K562 (cell line): ENCODE results near the gene PTAFR. TPM values are rescaled to one million over a fixed set of nuclear protein-coding genes. Genes with fewer than 3 reads are reported as not detected.
A peak's percentile ranks its signal among the peaks of the same experiment; 100 is the strongest.

Source experiments
- DDX20 ChIP-seq: fragments of 450-650 bp; IDR thresholded peaks from 2 replicates; pipeline ENCODE4 v1.6.1; 2016; ENCODE audit warnings: missing genetic modification characterization, low read depth, mild to moderate bottlenecking, missing compliant biosample characterization, moderate library complexity
- MED1 ChIP-seq: sonication (generic); formaldehyde crosslinking; IDR thresholded peaks from 2 replicates; pipeline ENCODE4 v1.8.1; 2023; ENCODE audit warnings: missing genetic modification reagents, borderline replicate concordance
- NONO ChIP-seq, 2 experiments: fragments of 200-400 bp in 1 of 2; fragments of 450-650 bp in 1 of 2; formaldehyde crosslinking in 1 of 2; IDR thresholded peaks; 2 replicates each; pipeline ENCODE4 v1.6.1; 2017; ENCODE audit warnings: low read depth in 2 of 2, mild to moderate bottlenecking in 2 of 2, moderate library complexity in 2 of 2, low read length in 1 of 2
- NR2C2 ChIP-seq, 2 experiments: fragments of 200-800 bp in 1 of 2; sonication (Bioruptor generic) in 1 of 2; sonication (generic) in 1 of 2; formaldehyde crosslinking in 1 of 2; IDR thresholded peaks; 2 replicates each; pipeline versions ENCODE4 v1.6.1 to v1.8.0; 2016 to 2022; ENCODE audit warnings: mild to moderate bottlenecking in 1 of 2, missing compliant biosample characterization in 1 of 2, missing genetic modification characterization in 1 of 2, missing genetic modification reagents in 1 of 2
- PHTF2 ChIP-seq: fragments of 250-450 bp; sonication (Bioruptor Pico); IDR thresholded peaks from 2 replicates; pipeline ENCODE4 v1.5.0; 2021; ENCODE audit warnings: mild to moderate bottlenecking
- TCF3 ChIP-seq: sonication (generic); formaldehyde crosslinking; IDR thresholded peaks from 2 replicates; pipeline ENCODE4 v1.4.0; 2020; ENCODE audit warnings: mild to moderate bottlenecking, missing genetic modification reagents
- ZNF174 ChIP-seq: fragments of 250-450 bp; sonication (Bioruptor Pico); IDR thresholded peaks from 2 replicates; pipeline ENCODE4 v1.4.0; 2020; ENCODE audit warnings: mild to moderate bottlenecking
- ZNF444 ChIP-seq: fragments of 250-450 bp; sonication (Bioruptor Pico); IDR thresholded peaks from 2 replicates; pipeline ENCODE4 v1.4.0; 2020; ENCODE audit warnings: mild to moderate bottlenecking, moderate library complexity
- ZNF785 ChIP-seq: fragments of 250-450 bp; sonication (Bioruptor Pico); IDR thresholded peaks from 2 replicates; pipeline ENCODE4 v1.4.0; 2020; ENCODE audit warnings: mild to moderate bottlenecking
- polyA plus RNA-seq, 8 experiments: library from polyadenylated mRNA; depleted of rRNA in 4 of 8; stranded (reverse) in 5 of 8; unstranded in 3 of 8; fragments of >200 nt; fragmentation: Nextera tagmentation in 2 of 8; fragmentation: Illumina TruSeq in 1 of 8; extraction: Ambion mirVana in 2 of 8; extraction: Trizol in 1 of 8; gene quantifications; 2 replicates each; pipeline versions ENCODE4 v1.2.1 to v1.2.3, GENCODE V29; 2011 to 2014; ENCODE audit warnings: inconsistent platforms in 1 of 8, missing spikeins in 1 of 8
- total RNA-seq, 7 experiments: library from RNA; depleted of rRNA in 6 of 7; stranded (reverse); fragments of >200 nt in 6 of 7; fragmentation: Illumina TruSeq in 2 of 7; extraction: Trizol in 2 of 7; gene quantifications; 2 replicates each; pipeline versions ENCODE4 v1.2.1 to v1.2.3, GENCODE V29; 2011 to 2021; ENCODE audit warnings: low replicate concordance in 1 of 7
- TF ChIP-seq, protein P1 (sequence below): sonication (generic); formaldehyde crosslinking; IDR thresholded peaks from 2 replicates; pipeline ENCODE4 v1.8.0; 2022; ENCODE audit warnings: mild to moderate bottlenecking, missing genetic modification reagents
- TF ChIP-seq, protein P2 (sequence below): fragments of 250-450 bp; sonication (Bioruptor Pico); IDR thresholded peaks from 2 replicates; pipeline ENCODE4 v1.9.0; 2021; ENCODE audit warnings: mild to moderate bottlenecking
- TF ChIP-seq, protein P3 (sequence below), 2 experiments: fragments of 450-650 bp; IDR thresholded peaks; 2 replicates each; pipeline ENCODE4 v1.6.1; 2018; ENCODE audit warnings: mild to moderate bottlenecking in 2 of 2, low read depth in 1 of 2; ENCODE audit not compliant: partially characterized antibody in 2 of 2
- TF ChIP-seq, protein P4 (sequence below): sonication (generic); formaldehyde crosslinking; IDR thresholded peaks from 2 replicates; pipeline ENCODE4 v1.8.1; 2023; ENCODE audit warnings: missing genetic modification reagents, mild to moderate bottlenecking, borderline replicate concordance

PTAFR gene
- total and polyA plus RNA-seq, 9 of the 15 experiments (the other 6 are each of a cell fraction or from before 2014, with no cell fraction given): 0.15 to 0.55 (median 0.40) TPM; not detected in 1

DNA sequence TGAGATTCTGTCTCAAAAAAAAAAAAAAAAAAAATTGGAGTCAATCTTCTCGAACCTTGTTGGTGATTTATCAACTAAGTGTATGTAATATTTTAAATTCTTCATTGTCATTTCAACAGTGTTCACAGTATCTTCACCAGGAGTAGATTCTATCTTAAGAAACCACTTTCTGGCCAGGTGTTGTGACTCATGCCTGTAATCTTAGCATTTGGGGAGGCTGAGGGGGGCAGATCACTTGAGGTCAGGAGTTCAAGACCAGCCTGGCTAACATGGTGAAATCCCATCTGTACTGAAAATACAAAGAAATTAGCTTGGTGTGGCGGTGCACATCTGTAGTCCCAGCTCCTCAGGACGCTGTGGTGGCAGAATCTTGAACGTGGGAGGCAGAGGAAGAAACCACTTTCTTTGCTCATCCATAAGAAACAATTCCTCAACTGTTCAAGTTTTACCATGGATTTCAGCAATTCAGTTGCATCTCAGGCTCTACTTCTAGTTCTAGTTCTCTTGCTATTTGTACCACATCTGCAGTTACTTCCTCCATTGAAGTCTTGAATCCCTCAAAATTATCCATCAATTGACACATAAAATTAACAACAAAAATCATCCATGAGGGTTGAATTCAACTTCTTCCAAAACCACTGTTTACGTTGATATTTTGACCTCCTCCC lies 57.7 kb downstream of the PTAFR start (continued):
- TF ChIP-seq, protein P1, sequence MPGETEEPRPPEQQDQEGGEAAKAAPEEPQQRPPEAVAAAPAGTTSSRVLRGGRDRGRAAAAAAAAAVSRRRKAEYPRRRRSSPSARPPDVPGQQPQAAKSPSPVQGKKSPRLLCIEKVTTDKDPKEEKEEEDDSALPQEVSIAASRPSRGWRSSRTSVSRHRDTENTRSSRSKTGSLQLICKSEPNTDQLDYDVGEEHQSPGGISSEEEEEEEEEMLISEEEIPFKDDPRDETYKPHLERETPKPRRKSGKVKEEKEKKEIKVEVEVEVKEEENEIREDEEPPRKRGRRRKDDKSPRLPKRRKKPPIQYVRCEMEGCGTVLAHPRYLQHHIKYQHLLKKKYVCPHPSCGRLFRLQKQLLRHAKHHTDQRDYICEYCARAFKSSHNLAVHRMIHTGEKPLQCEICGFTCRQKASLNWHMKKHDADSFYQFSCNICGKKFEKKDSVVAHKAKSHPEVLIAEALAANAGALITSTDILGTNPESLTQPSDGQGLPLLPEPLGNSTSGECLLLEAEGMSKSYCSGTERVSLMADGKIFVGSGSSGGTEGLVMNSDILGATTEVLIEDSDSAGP (CRISPR knock-in tag): no peak
- TF ChIP-seq, protein P2, sequence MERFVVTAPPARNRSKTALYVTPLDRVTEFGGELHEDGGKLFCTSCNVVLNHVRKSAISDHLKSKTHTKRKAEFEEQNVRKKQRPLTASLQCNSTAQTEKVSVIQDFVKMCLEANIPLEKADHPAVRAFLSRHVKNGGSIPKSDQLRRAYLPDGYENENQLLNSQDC (CRISPR knock-in tag): no peak
- TF ChIP-seq ZNF174 (CRISPR knock-in tag) (no peak), ZNF785 (CRISPR knock-in tag) (no peak), ZNF444 (CRISPR knock-in tag) (no peak), DDX20 (tag) (no peak), TCF3 (CRISPR knock-in tag) (peak; percentile 47; the same call in 1 of the 2 replicates), NONO (IDR thresholded peaks at IDR 0.05; ENCODE audit: low read depth in 2 of 2, low read length in 1 of 2) (no peak), NR2C2 (CRISPR knock-in tag; IDR thresholded peaks at IDR 0.05) (no peak), NR2C2 (tag; IDR thresholded peaks at IDR 0.05) (peak; percentile 47; the same call in 1 of the 2 replicates), PHTF2 (CRISPR knock-in tag) (no peak), MED1 (CRISPR knock-in tag) (no peak)
- TF ChIP-seq, protein P3, sequence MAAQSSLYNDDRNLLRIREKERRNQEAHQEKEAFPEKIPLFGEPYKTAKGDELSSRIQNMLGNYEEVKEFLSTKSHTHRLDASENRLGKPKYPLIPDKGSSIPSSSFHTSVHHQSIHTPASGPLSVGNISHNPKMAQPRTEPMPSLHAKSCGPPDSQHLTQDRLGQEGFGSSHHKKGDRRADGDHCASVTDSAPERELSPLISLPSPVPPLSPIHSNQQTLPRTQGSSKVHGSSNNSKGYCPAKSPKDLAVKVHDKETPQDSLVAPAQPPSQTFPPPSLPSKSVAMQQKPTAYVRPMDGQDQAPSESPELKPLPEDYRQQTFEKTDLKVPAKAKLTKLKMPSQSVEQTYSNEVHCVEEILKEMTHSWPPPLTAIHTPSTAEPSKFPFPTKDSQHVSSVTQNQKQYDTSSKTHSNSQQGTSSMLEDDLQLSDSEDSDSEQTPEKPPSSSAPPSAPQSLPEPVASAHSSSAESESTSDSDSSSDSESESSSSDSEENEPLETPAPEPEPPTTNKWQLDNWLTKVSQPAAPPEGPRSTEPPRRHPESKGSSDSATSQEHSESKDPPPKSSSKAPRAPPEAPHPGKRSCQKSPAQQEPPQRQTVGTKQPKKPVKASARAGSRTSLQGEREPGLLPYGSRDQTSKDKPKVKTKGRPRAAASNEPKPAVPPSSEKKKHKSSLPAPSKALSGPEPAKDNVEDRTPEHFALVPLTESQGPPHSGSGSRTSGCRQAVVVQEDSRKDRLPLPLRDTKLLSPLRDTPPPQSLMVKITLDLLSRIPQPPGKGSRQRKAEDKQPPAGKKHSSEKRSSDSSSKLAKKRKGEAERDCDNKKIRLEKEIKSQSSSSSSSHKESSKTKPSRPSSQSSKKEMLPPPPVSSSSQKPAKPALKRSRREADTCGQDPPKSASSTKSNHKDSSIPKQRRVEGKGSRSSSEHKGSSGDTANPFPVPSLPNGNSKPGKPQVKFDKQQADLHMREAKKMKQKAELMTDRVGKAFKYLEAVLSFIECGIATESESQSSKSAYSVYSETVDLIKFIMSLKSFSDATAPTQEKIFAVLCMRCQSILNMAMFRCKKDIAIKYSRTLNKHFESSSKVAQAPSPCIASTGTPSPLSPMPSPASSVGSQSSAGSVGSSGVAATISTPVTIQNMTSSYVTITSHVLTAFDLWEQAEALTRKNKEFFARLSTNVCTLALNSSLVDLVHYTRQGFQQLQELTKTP (IDR thresholded peaks at IDR 0.05; ENCODE audit: low read depth in 1 of 2, partially characterized antibody in 2 of 2): peak in 1 of 2 experiments; percentile 76
- TF ChIP-seq, protein P4, sequence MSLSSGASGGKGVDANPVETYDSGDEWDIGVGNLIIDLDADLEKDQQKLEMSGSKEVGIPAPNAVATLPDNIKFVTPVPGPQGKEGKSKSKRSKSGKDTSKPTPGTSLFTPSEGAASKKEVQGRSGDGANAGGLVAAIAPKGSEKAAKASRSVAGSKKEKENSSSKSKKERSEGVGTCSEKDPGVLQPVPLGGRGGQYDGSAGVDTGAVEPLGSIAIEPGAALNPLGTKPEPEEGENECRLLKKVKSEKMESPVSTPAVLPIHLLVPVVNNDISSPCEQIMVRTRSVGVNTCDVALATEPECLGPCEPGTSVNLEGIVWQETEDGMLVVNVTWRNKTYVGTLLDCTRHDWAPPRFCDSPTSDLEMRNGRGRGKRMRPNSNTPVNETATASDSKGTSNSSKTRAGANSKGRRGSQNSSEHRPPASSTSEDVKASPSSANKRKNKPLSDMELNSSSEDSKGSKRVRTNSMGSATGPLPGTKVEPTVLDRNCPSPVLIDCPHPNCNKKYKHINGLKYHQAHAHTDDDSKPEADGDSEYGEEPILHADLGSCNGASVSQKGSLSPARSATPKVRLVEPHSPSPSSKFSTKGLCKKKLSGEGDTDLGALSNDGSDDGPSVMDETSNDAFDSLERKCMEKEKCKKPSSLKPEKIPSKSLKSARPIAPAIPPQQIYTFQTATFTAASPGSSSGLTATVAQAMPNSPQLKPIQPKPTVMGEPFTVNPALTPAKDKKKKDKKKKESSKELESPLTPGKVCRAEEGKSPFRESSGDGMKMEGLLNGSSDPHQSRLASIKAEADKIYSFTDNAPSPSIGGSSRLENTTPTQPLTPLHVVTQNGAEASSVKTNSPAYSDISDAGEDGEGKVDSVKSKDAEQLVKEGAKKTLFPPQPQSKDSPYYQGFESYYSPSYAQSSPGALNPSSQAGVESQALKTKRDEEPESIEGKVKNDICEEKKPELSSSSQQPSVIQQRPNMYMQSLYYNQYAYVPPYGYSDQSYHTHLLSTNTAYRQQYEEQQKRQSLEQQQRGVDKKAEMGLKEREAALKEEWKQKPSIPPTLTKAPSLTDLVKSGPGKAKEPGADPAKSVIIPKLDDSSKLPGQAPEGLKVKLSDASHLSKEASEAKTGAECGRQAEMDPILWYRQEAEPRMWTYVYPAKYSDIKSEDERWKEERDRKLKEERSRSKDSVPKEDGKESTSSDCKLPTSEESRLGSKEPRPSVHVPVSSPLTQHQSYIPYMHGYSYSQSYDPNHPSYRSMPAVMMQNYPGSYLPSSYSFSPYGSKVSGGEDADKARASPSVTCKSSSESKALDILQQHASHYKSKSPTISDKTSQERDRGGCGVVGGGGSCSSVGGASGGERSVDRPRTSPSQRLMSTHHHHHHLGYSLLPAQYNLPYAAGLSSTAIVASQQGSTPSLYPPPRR (CRISPR knock-in tag): no peak
